Measurements from ENCODE around the gene EXO1. TPM values are rescaled to one million over a fixed set of nuclear protein-coding genes. Genes with fewer than 3 reads are reported as not detected.

Gene EXO1
- total RNA-seq, 1 donor from 2014 or later = 4.2 TPM

GRCh38 chr1:241870746-241871430 is 22.9 kb downstream of the EXO1 start:
- Histone ChIP-seq H3K9me3 (ENCODE audit: control insufficient read depth in 3 of 3, low read length in 3 of 3) (no peaks in the 10 kb centered on the region), H3K27ac (ENCODE audit: low read depth, low read length) (no peak overlapping the region), H3K4me3 (ENCODE audit: low read length in 3 of 3) (no peak overlapping the region), H3K36me3 (ENCODE audit: control insufficient read depth in 3 of 3, insufficient read depth in 3 of 3, low read length in 3 of 3) (no peaks in the 10 kb centered on the region), H3K27me3 (ENCODE audit: control insufficient read depth in 3 of 3, insufficient read depth in 3 of 3, low read length in 3 of 3) (no peaks in the 10 kb centered on the region), H3K4me1 (ENCODE audit: control insufficient read depth in 3 of 3, insufficient read depth in 3 of 3, low read length in 3 of 3) (no peaks in the 10 kb centered on the region), H3K9ac (ENCODE audit: low read depth in 1 of 3, low read length in 3 of 3) (no peak overlapping the region)

- Histone ChIP-seq H3K4me1 (ENCODE audit: control insufficient read depth in 3 of 3, insufficient read depth in 3 of 3, low read length in 3 of 3) (no peaks in the 10 kb centered on the region), H3K27me3 (ENCODE audit: control insufficient read depth in 3 of 3, insufficient read depth in 3 of 3, low read length in 3 of 3) (no peaks in the 10 kb centered on the region), H3K27ac (ENCODE audit: low read depth, low read length) (no peak overlapping the region), H3K4me3 (ENCODE audit: low read length in 3 of 3) (no peak overlapping the region), H3K9ac (ENCODE audit: low read depth in 1 of 3, low read length in 3 of 3) (no peak overlapping the region), H3K36me3 (ENCODE audit: control insufficient read depth in 3 of 3, insufficient read depth in 3 of 3, low read length in 3 of 3) (no peaks in the 10 kb centered on the region), H3K9me3 (ENCODE audit: control insufficient read depth in 3 of 3, low read length in 3 of 3) (no peaks in the 10 kb centered on the region)
Observed at GRCh38 chr1:241881440-241881839, 33.4 kb downstream of the EXO1 start.

- Histone ChIP-seq H3K9me3 (ENCODE audit: control insufficient read depth in 3 of 3, low read length in 3 of 3) (no peaks in the 10 kb centered on the region), H3K36me3 (ENCODE audit: control insufficient read depth in 3 of 3, insufficient read depth in 3 of 3, low read length in 3 of 3) (no peaks in the 10 kb centered on the region), H3K27me3 (ENCODE audit: control insufficient read depth in 3 of 3, insufficient read depth in 3 of 3, low read length in 3 of 3) (no peaks in the 10 kb centered on the region), H3K4me1 (ENCODE audit: control insufficient read depth in 3 of 3, insufficient read depth in 3 of 3, low read length in 3 of 3) (no peaks in the 10 kb centered on the region), H3K27ac (ENCODE audit: low read depth, low read length) (no peak overlapping the region), H3K9ac (ENCODE audit: low read depth in 1 of 3, low read length in 3 of 3) (no peak overlapping the region), H3K4me3 (ENCODE audit: low read length in 3 of 3) (no peak overlapping the region)
Observed at GRCh38 chr1:241883159-241883558, 35.2 kb downstream of the EXO1 start.

- Histone ChIP-seq H3K9me3 (ENCODE audit: control insufficient read depth in 3 of 3, low read length in 3 of 3) (no peaks in the 10 kb centered on the region), H3K27me3 (ENCODE audit: control insufficient read depth in 3 of 3, insufficient read depth in 3 of 3, low read length in 3 of 3) (no peaks in the 10 kb centered on the region), H3K27ac (ENCODE audit: low read depth, low read length) (no peak overlapping the region), H3K9ac (ENCODE audit: low read depth in 1 of 3, low read length in 3 of 3) (no peak overlapping the region), H3K36me3 (ENCODE audit: control insufficient read depth in 3 of 3, insufficient read depth in 3 of 3, low read length in 3 of 3) (no peaks in the 10 kb centered on the region), H3K4me3 (ENCODE audit: low read length in 3 of 3) (no peak overlapping the region), H3K4me1 (ENCODE audit: control insufficient read depth in 3 of 3, insufficient read depth in 3 of 3, low read length in 3 of 3) (no peaks in the 10 kb centered on the region)
Observed at GRCh38 chr1:241888232-241888631, 40.2 kb downstream of the EXO1 start.

- Histone ChIP-seq H3K4me3 (ENCODE audit: low read length in 3 of 3) (no peak overlapping the region), H3K4me1 (ENCODE audit: control insufficient read depth in 3 of 3, insufficient read depth in 3 of 3, low read length in 3 of 3) (no peaks in the 10 kb centered on the region), H3K27me3 (ENCODE audit: control insufficient read depth in 3 of 3, insufficient read depth in 3 of 3, low read length in 3 of 3) (no peaks in the 10 kb centered on the region), H3K27ac (ENCODE audit: low read depth, low read length) (no peak overlapping the region), H3K36me3 (ENCODE audit: control insufficient read depth in 3 of 3, insufficient read depth in 3 of 3, low read length in 3 of 3) (no peaks in the 10 kb centered on the region), H3K9ac (ENCODE audit: low read depth in 1 of 3, low read length in 3 of 3) (no peak overlapping the region), H3K9me3 (ENCODE audit: control insufficient read depth in 3 of 3, low read length in 3 of 3) (no peaks in the 10 kb centered on the region)
Observed at GRCh38 chr1:241891296-241891695, 43.3 kb downstream of the EXO1 start.

- H3K9ac ChIP-seq (ENCODE audit: low read depth in 1 of 3, low read length in 3 of 3) = no peak overlapping the region
- no peak overlapping the region for H3K4me3 ChIP-seq (ENCODE audit: low read length in 3 of 3)
Observed at GRCh38 chr1:241894016-241894415, 46.0 kb downstream of the EXO1 start.

GRCh38 chr1:241895013-241895412 is 47.0 kb downstream of the EXO1 start:
- no peaks in the 10 kb centered on the region for H3K36me3 ChIP-seq (ENCODE audit: control insufficient read depth in 3 of 3, insufficient read depth in 3 of 3, low read length in 3 of 3)
- H3K9me3 ChIP-seq (ENCODE audit: control insufficient read depth in 3 of 3, low read length in 3 of 3) = no peaks in the 10 kb centered on the region
- no peaks in the 10 kb centered on the region for H3K27me3 ChIP-seq (ENCODE audit: control insufficient read depth in 3 of 3, insufficient read depth in 3 of 3, low read length in 3 of 3)
- no peak overlapping the region for H3K9ac ChIP-seq (ENCODE audit: low read depth in 1 of 3, low read length in 3 of 3)
- no peak overlapping the region for H3K4me3 ChIP-seq (ENCODE audit: low read length in 3 of 3)
- no peaks in the 10 kb centered on the region for H3K4me1 ChIP-seq (ENCODE audit: control insufficient read depth in 3 of 3, insufficient read depth in 3 of 3, low read length in 3 of 3)
- no peak overlapping the region for H3K27ac ChIP-seq (ENCODE audit: low read depth, low read length)

More at GRCh38 chr1:241894016-241894415, 46.0 kb downstream of the EXO1 start:
- Histone ChIP-seq H3K9me3 (ENCODE audit: control insufficient read depth in 3 of 3, low read length in 3 of 3) (no peaks in the 10 kb centered on the region), H3K36me3 (ENCODE audit: control insufficient read depth in 3 of 3, insufficient read depth in 3 of 3, low read length in 3 of 3) (no peaks in the 10 kb centered on the region), H3K27me3 (ENCODE audit: control insufficient read depth in 3 of 3, insufficient read depth in 3 of 3, low read length in 3 of 3) (no peaks in the 10 kb centered on the region), H3K27ac (ENCODE audit: low read depth, low read length) (no peak overlapping the region), H3K4me1 (ENCODE audit: control insufficient read depth in 3 of 3, insufficient read depth in 3 of 3, low read length in 3 of 3) (no peaks in the 10 kb centered on the region)

GRCh38 chr1:241896670-241896962 is 48.6 kb downstream of the EXO1 start:
- Histone ChIP-seq H3K9ac (ENCODE audit: low read depth in 1 of 3, low read length in 3 of 3) (no peak overlapping the region), H3K27me3 (ENCODE audit: control insufficient read depth in 3 of 3, insufficient read depth in 3 of 3, low read length in 3 of 3) (no peaks in the 10 kb centered on the region), H3K4me3 (ENCODE audit: low read length in 3 of 3) (no peak overlapping the region), H3K27ac (ENCODE audit: low read depth, low read length) (no peak overlapping the region), H3K9me3 (ENCODE audit: control insufficient read depth in 3 of 3, low read length in 3 of 3) (no peaks in the 10 kb centered on the region), H3K36me3 (ENCODE audit: control insufficient read depth in 3 of 3, insufficient read depth in 3 of 3, low read length in 3 of 3) (no peaks in the 10 kb centered on the region), H3K4me1 (ENCODE audit: control insufficient read depth in 3 of 3, insufficient read depth in 3 of 3, low read length in 3 of 3) (no peaks in the 10 kb centered on the region)

GRCh38 chr1:241899210-241899609 is 51.2 kb downstream of the EXO1 start:
- Histone ChIP-seq H3K9me3 (ENCODE audit: control insufficient read depth in 3 of 3, low read length in 3 of 3) (no peaks in the 10 kb centered on the region), H3K27me3 (ENCODE audit: control insufficient read depth in 3 of 3, insufficient read depth in 3 of 3, low read length in 3 of 3) (no peaks in the 10 kb centered on the region), H3K9ac (ENCODE audit: low read depth in 1 of 3, low read length in 3 of 3) (no peak overlapping the region), H3K4me1 (ENCODE audit: control insufficient read depth in 3 of 3, insufficient read depth in 3 of 3, low read length in 3 of 3) (no peaks in the 10 kb centered on the region), H3K36me3 (ENCODE audit: control insufficient read depth in 3 of 3, insufficient read depth in 3 of 3, low read length in 3 of 3) (no peaks in the 10 kb centered on the region), H3K4me3 (ENCODE audit: low read length in 3 of 3) (no peak overlapping the region), H3K27ac (ENCODE audit: low read depth, low read length) (no peak overlapping the region)

- H3K9me3 ChIP-seq (ENCODE audit: control insufficient read depth in 3 of 3, low read length in 3 of 3) = no peaks in the 10 kb centered on the region
- no peak overlapping the region for H3K27ac ChIP-seq (ENCODE audit: low read depth, low read length)
- H3K36me3 ChIP-seq (ENCODE audit: control insufficient read depth in 3 of 3, insufficient read depth in 3 of 3, low read length in 3 of 3) = no peaks in the 10 kb centered on the region
- H3K4me3 ChIP-seq (ENCODE audit: low read length in 3 of 3) = no peak overlapping the region
- H3K4me1 ChIP-seq (ENCODE audit: control insufficient read depth in 3 of 3, insufficient read depth in 3 of 3, low read length in 3 of 3) = no peaks in the 10 kb centered on the region
- H3K27me3 ChIP-seq (ENCODE audit: control insufficient read depth in 3 of 3, insufficient read depth in 3 of 3, low read length in 3 of 3) = no peaks in the 10 kb centered on the region
- H3K9ac ChIP-seq (ENCODE audit: low read depth in 1 of 3, low read length in 3 of 3) = no peak overlapping the region
Observed at GRCh38 chr1:241900381-241900780, 52.4 kb downstream of the EXO1 start.

Data from skeletal muscle tissue (tissue), 4 donors.